Hepatocyte (in vitro differentiated cells): ENCODE data around the gene APOO. TPM values are rescaled to one million over a fixed set of nuclear protein-coding genes. Genes with fewer than 3 reads are reported as not detected.
"Not testable (repeated sequence)": the region's sequence is repeated elsewhere in the genome, so short reads cannot be mapped to it uniquely, and the experiment has no call there.

Source experiments
- DNase-seq: peaks from one replicate; pipeline ENCODE4 v3.0.0-alpha.2; 2016; ENCODE audit warnings: low spot score
- H2AFZ ChIP-seq: fragments of 200-600 bp; sonication (generic); 2 replicates; pipeline ENCODE4 v1.6.0; 2016; ENCODE audit warnings: antibody characterized with exemption, mild to moderate bottlenecking
- H3K27ac ChIP-seq: fragments of 200-600 bp; sonication (generic); 2 replicates; pipeline ENCODE4 v1.5.1; 2016; ENCODE audit warnings: mild to moderate bottlenecking
- H3K27me3 ChIP-seq: fragments of 200-600 bp; sonication (generic); 2 replicates; pipeline ENCODE4 v1.6.1; 2016
- H3K36me3 ChIP-seq: fragments of 200-600 bp; sonication (generic); replicated peaks from 2 replicates; pipeline ENCODE4 v1.5.1; 2016; ENCODE audit warnings: low read depth; ENCODE audit not compliant: insufficient read depth
- H3K4me1 ChIP-seq: fragments of 200-600 bp; sonication (generic); 2 replicates; pipeline ENCODE4 v1.5.1; 2016; ENCODE audit warnings: mild to moderate bottlenecking, moderate library complexity; ENCODE audit not compliant: insufficient read depth
- H3K4me2 ChIP-seq: fragments of 200-600 bp; sonication (generic); 2 replicates; pipeline ENCODE4 v1.6.0; 2016
- H3K4me3 ChIP-seq: fragments of 200-600 bp; sonication (generic); 2 replicates; pipeline ENCODE4 v1.5.1; 2016; ENCODE audit warnings: mild to moderate bottlenecking
- H3K79me2 ChIP-seq: fragments of 200-600 bp; sonication (generic); 2 replicates; pipeline ENCODE4 v1.6.0; 2017; ENCODE audit warnings: mild to moderate bottlenecking
- H3K9me2 ChIP-seq: fragments of 200-600 bp; sonication (generic); replicated peaks from 2 replicates; pipeline ENCODE4 v1.6.0; 2017; ENCODE audit warnings: mild to moderate bottlenecking; ENCODE audit not compliant: insufficient read depth
- H3K9me3 ChIP-seq: fragments of 200-600 bp; sonication (generic); 2 replicates; pipeline ENCODE4 v1.5.1; 2016; ENCODE audit warnings: low read depth, mild to moderate bottlenecking
- H4K20me1 ChIP-seq: fragments of 200-600 bp; sonication (generic); 2 replicates; pipeline ENCODE4 v1.6.0; 2016; ENCODE audit warnings: mild to moderate bottlenecking; ENCODE audit not compliant: insufficient read depth, poor library complexity, severe bottlenecking
- EZH2 ChIP-seq: fragments of 200-600 bp; sonication (generic); IDR thresholded peaks from 2 replicates; pipeline ENCODE4 v1.6.1; 2016; ENCODE audit warnings: antibody characterized with exemption, mild to moderate bottlenecking, borderline replicate concordance
- EZH2phosphoT487 ChIP-seq: fragments of 200-600 bp; sonication (generic); IDR thresholded peaks from one replicate; pipeline ENCODE4 v1.6.1; 2018; ENCODE audit warnings: antibody characterized with exemption, mild to moderate bottlenecking, low read depth, moderate library complexity; ENCODE audit not compliant: unreplicated experiment, severe bottlenecking
- WGBS: methylation state at CpG from one replicate; pipeline ENCODE4 v1.1.6; 2016; ENCODE audit warnings: low lambda C conversion rate; ENCODE audit errors: missing lambda C conversion rate; 5-methylcytosine and 5-hydroxymethylcytosine counted together
- polyA plus RNA-seq: library from polyadenylated mRNA; unstranded; fragments of >200 nt; fragmentation: Nextera tagmentation; extraction: Ambion mirVana; gene quantifications from 2 replicates; pipeline ENCODE4 v1.2.1, GENCODE V29; 2016
- total RNA-seq: library from RNA; depleted of rRNA; stranded (reverse); fragments of >200 nt; gene quantifications from 2 replicates; pipeline ENCODE4 v1.2.3, GENCODE V29; 2014
- TF ChIP-seq, protein P1 (sequence below): fragments of 200-600 bp; sonication (generic); IDR thresholded peaks from 2 replicates; pipeline ENCODE4 v1.5.1; 2016; ENCODE audit warnings: antibody characterized with exemption, mild to moderate bottlenecking; ENCODE audit not compliant: poor library complexity

Gene APOO
- total and polyA plus RNA-seq, 2 experiments from 2014 or later: 27.0 to 45.1 TPM

DNA sequence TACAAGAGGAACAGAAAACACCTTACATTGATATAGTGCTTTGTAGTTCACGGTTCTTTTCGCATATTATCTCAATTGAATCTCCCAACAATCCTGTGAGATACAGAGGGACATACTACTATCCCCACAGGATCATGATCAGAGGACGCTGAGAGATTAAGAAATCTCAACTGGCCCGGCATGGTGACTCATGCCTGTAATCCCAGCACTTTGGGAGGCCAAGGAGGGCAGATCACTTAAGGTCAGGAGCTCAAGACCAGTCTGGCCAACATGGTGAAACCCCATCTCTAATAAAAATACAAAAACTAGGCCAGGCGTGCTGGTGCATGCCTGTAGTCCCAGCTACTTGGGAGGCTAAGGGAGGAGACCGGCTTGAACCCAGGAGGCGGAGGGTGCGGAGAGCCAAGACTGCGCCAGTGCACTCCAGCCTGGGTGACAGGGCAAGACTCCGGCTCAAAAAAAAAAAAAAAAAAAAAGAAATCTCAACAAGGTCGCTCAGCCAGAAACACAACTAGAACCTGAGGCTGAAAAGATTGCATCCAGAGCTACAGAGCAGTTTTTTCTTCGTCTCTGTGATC, 7.4 kb downstream of the APOO start:
- no peak for TF ChIP-seq EZH2phosphoT487
- no peak for TF ChIP-seq EZH2
- TF ChIP-seq, protein P1, sequence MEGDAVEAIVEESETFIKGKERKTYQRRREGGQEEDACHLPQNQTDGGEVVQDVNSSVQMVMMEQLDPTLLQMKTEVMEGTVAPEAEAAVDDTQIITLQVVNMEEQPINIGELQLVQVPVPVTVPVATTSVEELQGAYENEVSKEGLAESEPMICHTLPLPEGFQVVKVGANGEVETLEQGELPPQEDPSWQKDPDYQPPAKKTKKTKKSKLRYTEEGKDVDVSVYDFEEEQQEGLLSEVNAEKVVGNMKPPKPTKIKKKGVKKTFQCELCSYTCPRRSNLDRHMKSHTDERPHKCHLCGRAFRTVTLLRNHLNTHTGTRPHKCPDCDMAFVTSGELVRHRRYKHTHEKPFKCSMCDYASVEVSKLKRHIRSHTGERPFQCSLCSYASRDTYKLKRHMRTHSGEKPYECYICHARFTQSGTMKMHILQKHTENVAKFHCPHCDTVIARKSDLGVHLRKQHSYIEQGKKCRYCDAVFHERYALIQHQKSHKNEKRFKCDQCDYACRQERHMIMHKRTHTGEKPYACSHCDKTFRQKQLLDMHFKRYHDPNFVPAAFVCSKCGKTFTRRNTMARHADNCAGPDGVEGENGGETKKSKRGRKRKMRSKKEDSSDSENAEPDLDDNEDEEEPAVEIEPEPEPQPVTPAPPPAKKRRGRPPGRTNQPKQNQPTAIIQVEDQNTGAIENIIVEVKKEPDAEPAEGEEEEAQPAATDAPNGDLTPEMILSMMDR: no peak
- 71% methylated on average over 11 of the region's 12 CpGs for WGBS
- peak overlapping the region; percentile 85 for H3K27ac ChIP-seq

DNA sequence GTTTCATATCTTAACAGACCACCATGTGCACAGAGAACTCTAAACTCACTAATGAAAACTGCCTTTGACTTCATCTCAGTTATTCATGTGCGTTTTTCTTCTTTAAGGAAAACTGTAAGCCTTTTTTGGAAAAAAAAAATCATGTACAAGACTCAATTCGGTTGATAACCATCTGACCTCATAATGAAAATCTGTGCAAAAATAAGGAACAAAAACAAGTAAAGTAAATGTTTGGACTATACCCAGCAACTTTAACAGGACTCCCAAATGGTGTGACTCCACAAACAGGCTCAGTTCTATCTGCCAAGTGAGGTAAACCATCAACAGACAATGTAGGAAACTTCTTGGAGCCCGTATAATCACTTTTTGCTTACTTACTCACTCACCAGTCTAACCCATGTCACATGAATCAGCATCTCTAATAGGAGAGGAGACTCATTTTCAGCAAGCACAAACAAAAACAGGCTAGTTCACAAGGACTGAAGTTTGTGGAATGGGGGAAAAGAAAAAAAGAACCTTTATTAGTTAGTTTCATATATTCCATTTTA, 9.3 kb downstream of the APOO start:
- 68% methylated on average over 3 of the region's 3 CpGs for WGBS
- Histone ChIP-seq H3K4me1 (peaks cover 30% of the 10 kb centered on the region), H3K4me2 (peak overlapping the region; percentile 3), H3K36me3 (no peaks in the 10 kb centered on the region), H3K27me3 (no peaks in the 10 kb centered on the region), H2AFZ (no peak overlapping the region), H3K9me2 (no peaks in the 10 kb centered on the region), H3K4me3 (no peak overlapping the region), H3K27ac (peak overlapping the region; percentile 85), H3K9me3 (no peaks in the 10 kb centered on the region), H3K79me2 (peaks cover 27% of the 10 kb centered on the region), H4K20me1 (no peaks in the 10 kb centered on the region)
- TF ChIP-seq EZH2phosphoT487: no peak
- TF ChIP-seq EZH2: no peak
- no peak for DNase-seq

More for the DNA sequence above, 7.4 kb downstream of the APOO start:
- no peaks in the 10 kb centered on the region for H4K20me1 ChIP-seq
- H3K9me3 ChIP-seq: no peaks in the 10 kb centered on the region
- H3K79me2 ChIP-seq: peaks cover 18% of the 10 kb centered on the region
- peak overlapping the region; percentile 21 for H3K4me2 ChIP-seq
- H3K36me3 ChIP-seq: no peaks in the 10 kb centered on the region
- DNase-seq: no peak
- H3K4me3 ChIP-seq: no peak overlapping the region
- H3K4me1 ChIP-seq: peaks cover 30% of the 10 kb centered on the region
- H3K9me2 ChIP-seq: no peaks in the 10 kb centered on the region
- no peaks in the 10 kb centered on the region for H3K27me3 ChIP-seq
- H2AFZ ChIP-seq: no peak overlapping the region

DNA sequence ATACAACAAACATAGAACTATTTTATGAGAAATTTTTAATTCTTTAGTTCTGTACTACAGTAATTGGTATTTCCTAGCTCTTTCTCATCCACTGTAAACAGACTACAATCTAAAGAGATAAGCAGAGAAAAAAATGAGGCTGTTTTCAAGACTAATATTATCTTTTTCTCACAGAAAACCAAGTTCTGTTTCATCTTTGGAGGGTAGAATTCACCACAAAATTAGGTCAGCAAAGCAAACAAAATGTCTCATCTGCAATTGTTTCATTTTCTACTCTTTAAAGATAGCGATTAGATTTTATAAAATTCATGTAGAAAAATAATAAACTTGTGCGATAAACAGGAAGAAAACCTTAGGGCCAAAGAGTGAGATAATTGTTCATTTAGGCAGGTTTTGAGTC, 10.8 kb downstream of the APOO start:
- H3K27ac ChIP-seq: peak overlapping the region; percentile 85
- H4K20me1 ChIP-seq: no peaks in the 10 kb centered on the region
- H3K9me2 ChIP-seq: no peaks in the 10 kb centered on the region
- peaks cover 26% of the 10 kb centered on the region for H3K4me1 ChIP-seq
- TF ChIP-seq EZH2 (no peak), EZH2phosphoT487 (no peak)
- TF ChIP-seq, protein P1: no peak
- DNase-seq: no peak
- H3K4me3 ChIP-seq: no peak overlapping the region
- no peak overlapping the region for H2AFZ ChIP-seq
- 91% methylated on average over 2 of the region's 2 CpGs for WGBS
- H3K36me3 ChIP-seq: no peaks in the 10 kb centered on the region
- H3K4me2 ChIP-seq: no peak overlapping the region
- no peaks in the 10 kb centered on the region for H3K27me3 ChIP-seq
- H3K9me3 ChIP-seq: no peaks in the 10 kb centered on the region
- H3K79me2 ChIP-seq: peaks cover 29% of the 10 kb centered on the region

DNA sequence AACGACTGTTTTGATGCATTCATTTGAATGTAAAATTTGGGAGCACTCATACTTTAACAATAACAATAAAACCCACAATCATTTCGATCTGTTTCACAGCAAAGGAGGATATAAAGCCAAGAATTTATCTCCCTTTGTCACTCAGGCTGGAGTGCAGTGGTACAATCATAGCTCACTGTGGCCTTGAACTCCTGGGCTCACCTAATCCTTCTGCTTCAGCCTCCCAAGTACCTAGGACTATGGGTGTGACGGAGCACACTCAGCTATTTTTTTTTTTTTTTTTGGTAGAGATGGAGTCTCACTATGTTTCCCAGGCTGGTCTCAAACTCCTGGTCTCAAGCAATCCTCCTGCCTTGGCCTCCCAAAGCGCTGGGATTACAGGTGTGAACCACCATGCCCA, 11.2 kb downstream of the APOO start:
- H3K27ac ChIP-seq: peak overlapping the region; percentile 85
- H3K79me2 ChIP-seq: peaks cover 29% of the 10 kb centered on the region
- not testable (repeated sequence) for H4K20me1 ChIP-seq, H3K4me3 ChIP-seq, H3K27me3 ChIP-seq, H3K9me2 ChIP-seq, H3K4me2 ChIP-seq, H2AFZ ChIP-seq, H3K36me3 ChIP-seq, H3K9me3 ChIP-seq, DNase-seq
- H3K4me1 ChIP-seq: peaks cover 24% of the 10 kb centered on the region
- 92% methylated on average over 4 of the region's 4 CpGs for WGBS

DNA sequence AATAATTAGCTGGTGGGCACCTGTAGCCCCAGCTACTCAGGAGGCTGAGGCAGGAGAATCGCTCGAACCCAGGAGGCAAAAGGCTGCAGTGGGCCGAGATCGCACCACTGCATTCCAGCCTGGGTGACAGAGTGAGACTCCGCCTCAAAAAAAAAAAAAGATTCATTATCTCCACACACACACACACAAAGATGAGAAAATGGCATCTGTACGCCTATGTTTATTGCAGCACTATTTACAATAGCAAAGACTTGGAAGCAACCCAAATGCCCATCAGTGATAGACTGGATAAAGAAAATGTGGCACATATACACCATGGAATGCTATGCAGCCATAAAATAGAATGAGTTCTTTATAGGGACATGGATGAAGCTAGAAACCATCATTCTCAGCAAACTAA, 12.7 kb downstream of the APOO start:
- H3K9me3 ChIP-seq, H3K4me3 ChIP-seq, H3K4me2 ChIP-seq, DNase-seq, H3K27me3 ChIP-seq, H3K36me3 ChIP-seq, H2AFZ ChIP-seq, H4K20me1 ChIP-seq, H3K9me2 ChIP-seq, H3K27ac ChIP-seq: not testable (repeated sequence)
- peaks cover 26% of the 10 kb centered on the region for H3K79me2 ChIP-seq
- peaks cover 21% of the 10 kb centered on the region for H3K4me1 ChIP-seq
- WGBS: 95% methylated on average over 6 of the region's 6 CpGs
